Omental fat pad (tissue), 4 donors: ENCODE measurements around the gene NPAS3. TPM values are rescaled to one million over a fixed set of nuclear protein-coding genes. Genes with fewer than 3 reads are reported as not detected.

ENCODE experiments used
- ATAC-seq: fragments of 150-250 bp; one replicate; pipeline ENCODE4 v1.9.1; 2016; ENCODE audit warnings: mild to moderate bottlenecking, moderate library complexity; ENCODE audit not compliant: low FRiP score
- DNase-seq: peaks from one replicate; pipeline ENCODE4 v3.0.0-alpha.2; 2019; ENCODE audit warnings: low spot score
- total RNA-seq, 4 donors: library from RNA; depleted of rRNA; stranded (reverse); fragments of >200 nt; gene quantifications; one replicate each; pipeline ENCODE4 v1.1.0, GENCODE V29; 2016
- TF ChIP-seq, protein P1 (sequence below), 3 donors: fragments of 450-650 bp; IDR thresholded peaks; one replicate each; pipeline ENCODE4 v1.5.1; 2016 to 2017; ENCODE audit warnings: antibody characterized with exemption in 3 of 3, mild to moderate bottlenecking in 3 of 3, moderate library complexity in 2 of 3

NPAS3 gene
- total RNA-seq, 4 donors from 2014 or later = 0.79 to 6.0 (median 2.5) TPM

DNA sequence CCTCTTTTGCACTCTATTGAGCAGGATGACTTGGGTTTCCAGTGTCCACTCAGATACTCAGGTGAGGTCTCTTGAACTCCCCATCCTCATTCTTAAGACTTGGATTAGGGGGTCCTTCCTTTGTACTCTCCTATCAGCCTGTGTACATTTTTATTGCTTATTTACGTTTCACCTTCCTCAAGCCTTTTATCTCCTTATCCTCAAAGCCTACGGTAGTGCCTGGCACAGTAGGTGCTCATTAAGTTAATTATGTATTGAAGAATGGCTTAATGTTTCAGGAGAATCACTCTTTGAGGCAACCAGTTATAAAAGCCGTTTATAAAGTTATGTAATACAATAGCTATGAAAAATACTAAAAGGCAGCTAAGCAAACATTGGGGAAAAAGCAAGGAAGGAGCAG, 315.7 kb downstream of the NPAS3 start:
- DNase-seq = no peak
- TF ChIP-seq, protein P1, sequence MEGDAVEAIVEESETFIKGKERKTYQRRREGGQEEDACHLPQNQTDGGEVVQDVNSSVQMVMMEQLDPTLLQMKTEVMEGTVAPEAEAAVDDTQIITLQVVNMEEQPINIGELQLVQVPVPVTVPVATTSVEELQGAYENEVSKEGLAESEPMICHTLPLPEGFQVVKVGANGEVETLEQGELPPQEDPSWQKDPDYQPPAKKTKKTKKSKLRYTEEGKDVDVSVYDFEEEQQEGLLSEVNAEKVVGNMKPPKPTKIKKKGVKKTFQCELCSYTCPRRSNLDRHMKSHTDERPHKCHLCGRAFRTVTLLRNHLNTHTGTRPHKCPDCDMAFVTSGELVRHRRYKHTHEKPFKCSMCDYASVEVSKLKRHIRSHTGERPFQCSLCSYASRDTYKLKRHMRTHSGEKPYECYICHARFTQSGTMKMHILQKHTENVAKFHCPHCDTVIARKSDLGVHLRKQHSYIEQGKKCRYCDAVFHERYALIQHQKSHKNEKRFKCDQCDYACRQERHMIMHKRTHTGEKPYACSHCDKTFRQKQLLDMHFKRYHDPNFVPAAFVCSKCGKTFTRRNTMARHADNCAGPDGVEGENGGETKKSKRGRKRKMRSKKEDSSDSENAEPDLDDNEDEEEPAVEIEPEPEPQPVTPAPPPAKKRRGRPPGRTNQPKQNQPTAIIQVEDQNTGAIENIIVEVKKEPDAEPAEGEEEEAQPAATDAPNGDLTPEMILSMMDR (IDR thresholded peaks at IDR 0.05) = no peak
- no peak for ATAC-seq

DNA sequence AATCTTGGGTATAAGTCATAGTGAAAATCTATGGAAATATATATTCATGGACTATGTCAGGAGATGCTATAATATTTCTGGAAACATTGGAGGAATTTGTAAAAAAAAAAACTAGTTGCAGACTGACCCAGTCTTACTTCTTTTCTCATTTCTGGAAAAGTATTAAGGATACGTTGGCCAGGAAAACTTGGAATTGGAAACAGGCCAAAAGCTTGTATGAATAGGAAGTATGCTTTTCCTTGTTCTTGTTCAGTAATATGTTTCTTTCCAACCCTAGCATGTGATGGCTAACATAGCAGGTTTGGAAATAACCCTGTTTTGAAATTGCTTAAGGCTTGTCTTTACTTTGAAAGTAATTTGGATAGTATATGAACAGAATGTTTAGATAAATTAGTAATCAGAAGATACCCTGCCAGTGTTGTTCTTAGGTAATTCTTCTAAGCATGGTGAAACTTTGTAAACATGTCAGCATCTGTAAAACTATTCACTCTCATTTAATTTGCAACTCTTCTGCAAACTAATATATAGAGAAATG, 316.2 kb downstream of the NPAS3 start:
- TF ChIP-seq, protein P1 (IDR thresholded peaks at IDR 0.05) = no peak
- ATAC-seq (no peak), DNase-seq (no peak)

DNA sequence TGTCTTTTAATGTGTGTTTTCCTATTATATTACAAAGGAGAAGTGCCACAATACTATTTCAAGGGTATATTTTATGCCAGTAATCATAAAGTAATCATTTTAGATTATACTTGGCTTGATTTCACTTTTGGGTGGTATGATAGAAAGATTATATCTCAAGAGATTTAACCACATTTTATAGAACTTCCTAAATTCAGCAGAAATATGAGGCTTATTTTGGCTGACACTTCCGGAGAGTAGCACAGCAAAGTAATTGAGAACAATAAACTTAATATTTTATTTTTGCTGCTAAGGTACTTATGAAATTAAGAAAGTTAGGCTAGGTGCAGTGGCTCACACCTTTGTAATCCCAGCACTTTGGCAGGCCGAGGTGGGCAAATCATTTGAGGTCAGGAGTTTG, 319.1 kb downstream of the NPAS3 start:
- ATAC-seq (no peak), DNase-seq (no peak)
- TF ChIP-seq, protein P1 (IDR thresholded peaks at IDR 0.05) = no peak

DNA sequence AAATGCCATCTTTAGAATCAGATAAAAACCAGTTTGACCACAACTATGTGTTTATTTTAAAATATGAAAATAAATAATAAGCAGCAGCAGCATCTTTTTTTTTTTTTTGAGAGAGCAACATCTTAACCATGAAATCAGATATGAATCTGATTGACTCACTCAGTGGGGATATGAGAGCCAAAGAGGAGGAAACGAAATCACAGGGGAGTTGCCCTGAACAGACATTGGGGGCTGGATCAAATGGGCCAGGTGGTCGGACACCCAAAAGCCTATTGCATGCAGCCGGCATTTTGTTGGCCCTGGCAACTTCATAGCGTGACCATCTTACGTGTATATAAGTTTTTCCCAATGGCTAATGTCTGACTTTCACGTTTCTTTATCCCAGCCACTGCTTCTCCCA, 321.1 kb downstream of the NPAS3 start:
- TF ChIP-seq, protein P1 (IDR thresholded peaks at IDR 0.05) = no peak
- no peak for ATAC-seq
- DNase-seq = no peak

DNA sequence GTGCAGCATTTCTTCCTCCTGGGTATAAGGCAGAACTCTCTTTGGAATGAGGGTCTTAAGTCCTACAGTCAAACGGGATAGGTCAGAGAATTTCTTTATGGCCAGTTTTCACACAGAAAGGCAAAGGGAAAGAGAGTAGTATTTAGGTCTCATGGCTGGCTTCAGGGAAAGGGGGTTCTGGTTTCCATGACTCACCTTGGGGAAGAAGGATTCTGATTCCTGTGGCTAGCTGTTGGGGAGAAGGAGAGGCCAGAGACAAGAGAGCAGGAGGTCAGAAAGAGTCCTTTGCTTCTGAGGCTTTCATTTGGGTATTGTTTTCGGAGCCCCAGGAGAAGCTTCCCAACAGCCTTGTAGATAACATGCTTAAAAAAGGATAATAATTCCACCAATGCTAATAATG, 332.5 kb downstream of the NPAS3 start:
- no peak for ATAC-seq
- DNase-seq = no peak
- TF ChIP-seq, protein P1 (IDR thresholded peaks at IDR 0.05) = no peak

DNA sequence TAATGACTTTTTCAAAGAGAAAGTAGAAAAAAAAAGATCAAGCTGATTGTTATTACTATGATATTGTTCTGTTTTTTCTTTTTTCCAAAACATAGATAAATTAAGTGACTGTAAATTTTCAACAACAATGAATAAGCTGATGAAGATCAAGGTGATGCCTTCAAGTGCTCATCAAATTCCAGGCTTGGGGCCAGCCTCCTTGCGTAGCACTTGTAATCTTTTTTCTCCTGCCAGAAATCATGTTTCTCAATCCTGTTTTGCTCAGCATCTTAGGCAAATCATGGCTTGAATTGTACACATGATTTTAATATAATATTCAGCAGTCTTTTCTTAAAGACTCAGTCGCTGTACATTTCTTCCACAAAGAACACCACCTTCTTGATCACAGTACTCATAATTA, 333.2 kb downstream of the NPAS3 start:
- TF ChIP-seq, protein P1 (IDR thresholded peaks at IDR 0.05) = no peak
- ATAC-seq (peak; percentile 68), DNase-seq (no peak)

DNA sequence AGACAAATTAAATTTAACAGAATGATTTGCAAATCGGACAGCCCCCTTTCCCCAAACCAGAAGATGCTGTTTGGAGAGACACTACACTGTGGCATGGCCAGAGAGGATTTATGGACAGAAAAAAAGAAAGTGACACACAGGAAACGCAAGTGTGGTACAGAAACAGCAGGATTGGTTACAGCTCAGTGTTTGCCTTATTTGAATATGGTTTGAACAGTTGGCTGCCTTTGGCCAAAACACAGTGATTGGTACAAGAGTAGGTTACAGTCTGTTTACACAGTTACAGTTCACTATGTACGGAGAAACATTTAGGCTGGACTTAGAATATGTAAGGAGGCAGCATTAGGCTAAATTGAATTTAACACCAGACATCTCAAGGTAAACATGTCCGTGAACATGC, 335.3 kb downstream of the NPAS3 start:
- TF ChIP-seq, protein P1 (IDR thresholded peaks at IDR 0.05) = no peak
- DNase-seq (no peak), ATAC-seq (no peak)
